ENCODE measurements around the gene DPF3. TPM values are rescaled to one million over a fixed set of nuclear protein-coding genes. Genes with fewer than 3 reads are reported as not detected.

Gene DPF3
- total RNA-seq, 3 donors from 2014 or later: 9.3 to 21.9 (median 10.9) TPM

DNA sequence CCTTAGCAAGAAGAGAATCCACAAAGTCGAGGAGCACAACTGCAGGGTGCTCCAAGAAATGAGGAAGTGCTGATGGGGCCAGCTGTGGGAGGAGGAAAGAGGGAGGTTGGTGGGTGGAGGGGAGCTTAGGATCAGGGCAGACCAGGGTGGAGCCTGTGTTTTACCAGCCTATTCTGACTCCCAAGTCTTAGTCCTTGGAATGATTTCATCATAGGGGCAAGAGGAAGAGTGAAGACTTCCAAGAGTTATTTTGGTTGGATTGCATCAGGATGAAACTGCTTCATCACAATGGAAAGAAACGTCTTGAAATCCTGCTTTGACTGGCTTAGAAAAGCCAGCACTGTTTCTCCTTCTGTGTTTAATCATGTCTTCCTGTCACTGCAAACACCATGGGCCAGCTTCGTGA is 194.0 kb downstream of the DPF3 start:
- no peaks in the 10 kb centered on the region for H3K36me3 ChIP-seq (ENCODE audit: low read depth)
- no peak overlapping the region for H3K4me3 ChIP-seq
- intact Hi-C loops (cut with DNase I, micrococcal nuclease): no loop called here
- DNase-seq: peak in 1 of 3 donors; percentile 9
- no peaks in the 10 kb centered on the region for H3K9me3 ChIP-seq
- TF ChIP-seq, protein P1, sequence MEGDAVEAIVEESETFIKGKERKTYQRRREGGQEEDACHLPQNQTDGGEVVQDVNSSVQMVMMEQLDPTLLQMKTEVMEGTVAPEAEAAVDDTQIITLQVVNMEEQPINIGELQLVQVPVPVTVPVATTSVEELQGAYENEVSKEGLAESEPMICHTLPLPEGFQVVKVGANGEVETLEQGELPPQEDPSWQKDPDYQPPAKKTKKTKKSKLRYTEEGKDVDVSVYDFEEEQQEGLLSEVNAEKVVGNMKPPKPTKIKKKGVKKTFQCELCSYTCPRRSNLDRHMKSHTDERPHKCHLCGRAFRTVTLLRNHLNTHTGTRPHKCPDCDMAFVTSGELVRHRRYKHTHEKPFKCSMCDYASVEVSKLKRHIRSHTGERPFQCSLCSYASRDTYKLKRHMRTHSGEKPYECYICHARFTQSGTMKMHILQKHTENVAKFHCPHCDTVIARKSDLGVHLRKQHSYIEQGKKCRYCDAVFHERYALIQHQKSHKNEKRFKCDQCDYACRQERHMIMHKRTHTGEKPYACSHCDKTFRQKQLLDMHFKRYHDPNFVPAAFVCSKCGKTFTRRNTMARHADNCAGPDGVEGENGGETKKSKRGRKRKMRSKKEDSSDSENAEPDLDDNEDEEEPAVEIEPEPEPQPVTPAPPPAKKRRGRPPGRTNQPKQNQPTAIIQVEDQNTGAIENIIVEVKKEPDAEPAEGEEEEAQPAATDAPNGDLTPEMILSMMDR (IDR thresholded peaks at IDR 0.05): no peak
- no peaks in the 10 kb centered on the region for H3K4me1 ChIP-seq (ENCODE audit: low read depth)
- ATAC-seq: peak; percentile 47

GRCh38 chr14:72699443-72699842 is 194.5 kb downstream of the DPF3 start:
- no peaks in the 10 kb centered on the region for H3K9me3 ChIP-seq
- no peaks in the 10 kb centered on the region for H3K4me1 ChIP-seq (ENCODE audit: low read depth)
- DNase-seq (no peak), ATAC-seq (no peak)
- H3K4me3 ChIP-seq: no peak overlapping the region
- H3K36me3 ChIP-seq (ENCODE audit: low read depth): no peaks in the 10 kb centered on the region
- TF ChIP-seq, protein P1 (IDR thresholded peaks at IDR 0.05): no peak
- intact Hi-C loops (cut with DNase I, micrococcal nuclease): no loop called here

- intact Hi-C loops (cut with DNase I, micrococcal nuclease): no loop called here
- ATAC-seq (no peak), DNase-seq (no peak)
- H3K36me3 ChIP-seq (ENCODE audit: low read depth): no peaks in the 10 kb centered on the region
- no peak overlapping the region for H3K4me3 ChIP-seq
- H3K4me1 ChIP-seq (ENCODE audit: low read depth): no peaks in the 10 kb centered on the region
- TF ChIP-seq, protein P1 (IDR thresholded peaks at IDR 0.05): no peak
- no peaks in the 10 kb centered on the region for H3K9me3 ChIP-seq
Observed at GRCh38 chr14:72692696-72693095, 201.2 kb downstream of the DPF3 start.

DNA sequence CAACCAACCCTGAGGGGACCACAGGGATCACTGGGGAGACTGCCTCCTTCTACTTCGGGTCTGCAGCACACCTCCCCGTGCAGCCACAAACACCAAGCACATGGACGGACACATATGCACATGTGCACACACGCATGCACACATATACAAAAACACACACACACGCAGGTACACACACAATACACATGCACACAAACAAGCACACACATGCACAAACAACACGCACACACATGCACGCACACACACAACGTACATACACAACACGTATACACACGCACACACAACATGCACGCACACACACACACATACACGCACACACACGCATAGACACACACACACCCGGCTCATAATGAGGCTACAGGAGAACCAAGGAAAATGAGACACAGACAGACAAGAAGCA is 203.6 kb downstream of the DPF3 start:
- DNase-seq: no peak

DNA sequence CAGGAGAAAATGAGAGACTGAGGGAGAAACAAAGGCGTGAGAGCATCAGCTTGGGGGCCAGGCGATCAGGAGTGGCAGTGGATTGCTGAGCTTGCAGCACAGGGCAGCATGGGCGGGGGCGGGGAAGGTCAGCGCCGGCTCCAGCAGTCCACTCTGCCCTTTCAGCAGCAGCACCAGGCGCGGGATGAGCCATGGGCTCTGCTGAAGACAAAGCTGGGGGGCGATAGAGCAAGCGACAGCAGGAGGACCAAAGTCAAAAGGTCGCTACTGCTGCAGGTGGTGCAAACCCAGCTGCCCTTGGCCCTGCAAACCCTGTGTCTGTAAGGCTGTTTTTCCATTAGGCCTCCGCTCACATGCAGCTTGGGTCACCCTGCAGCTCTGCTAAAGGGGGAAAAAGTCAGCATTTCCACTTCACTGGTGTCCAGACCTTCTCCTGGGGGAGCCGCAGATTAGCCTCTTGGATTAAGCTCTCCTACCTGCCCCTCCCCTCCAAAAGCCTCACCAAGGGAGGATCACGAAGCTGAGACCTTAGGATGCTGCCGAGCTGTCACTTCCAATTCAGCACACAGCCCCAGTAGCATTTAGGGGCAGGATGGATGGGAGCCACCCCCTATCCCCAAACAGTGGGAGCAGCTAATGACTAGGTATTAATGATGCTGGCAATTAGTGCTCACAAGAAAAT is 204.8 kb downstream of the DPF3 start:
- TF ChIP-seq, protein P1 (IDR thresholded peaks at IDR 0.05): no peak
- intact Hi-C loops (cut with DNase I, micrococcal nuclease): no loop called here
- Histone ChIP-seq H3K9me3 (no peaks in the 10 kb centered on the region), H3K4me3 (no peak overlapping the region), H3K36me3 (ENCODE audit: low read depth) (no peaks in the 10 kb centered on the region), H3K4me1 (ENCODE audit: low read depth) (no peaks in the 10 kb centered on the region)
- ATAC-seq: no peak
- DNase-seq: no peak

More for the DNA sequence above, 203.6 kb downstream of the DPF3 start:
- Histone ChIP-seq H3K4me3 (no peak overlapping the region), H3K9me3 (no peaks in the 10 kb centered on the region), H3K36me3 (ENCODE audit: low read depth) (no peaks in the 10 kb centered on the region), H3K4me1 (ENCODE audit: low read depth) (no peaks in the 10 kb centered on the region)
- ATAC-seq: no peak
- intact Hi-C loops (cut with DNase I, micrococcal nuclease): no loop called here
- TF ChIP-seq, protein P1 (IDR thresholded peaks at IDR 0.05): no peak
